Spleen (tissue), 7 donors: Measurements from ENCODE around the gene NRK.

ENCODE experiments used
- CTCF ChIP-seq, 11 experiments: fragments of 200-600 bp in 7 of 11; fragments of 450-650 bp in 4 of 11; sonication (generic) in 4 of 11; IDR thresholded peaks in 8 of 11; conservative IDR thresholded peaks in 3 of 11; 1 replicate in 7 of 11; 2 replicates in 4 of 11; pipeline versions ENCODE4 v1.4.0 to v1.8.0; 2016 to 2021; ENCODE audit warnings: antibody characterized with exemption in 11 of 11, inconsistent platforms in 4 of 11, mild to moderate bottlenecking in 1 of 11
- POLR2AphosphoS5 ChIP-seq, 3 donors: sonication (generic); formaldehyde crosslinking; IDR thresholded peaks; one replicate each; pipeline ENCODE4 v1.5.1; 2017; ENCODE audit warnings: antibody characterized with exemption in 3 of 3
- donor health status: DM: no; HTN: no; CAD: no; lungs with moderate emphysema.
- donor health status: DM: no; HTN: no; CAD: no.
- donor health status: DM: no; HTN: no; CAD: no.

GRCh38 chrX:105829011-105829410 lies 6.7 kb downstream of the NRK start:
- no peak for TF ChIP-seq CTCF (IDR thresholded peaks at IDR 0.05 in 8 of 11, conservative IDR thresholded peaks at IDR 0.05 in 3 of 11)
- no peak for TF ChIP-seq POLR2AphosphoS5 (IDR thresholded peaks at IDR 0.05)
